SK-N-SH (cell line): Measurements from ENCODE around the gene MB21D2. TPM values are rescaled to one million over a fixed set of nuclear protein-coding genes. Genes with fewer than 3 reads are reported as not detected.

ENCODE experiments used
- polyA plus RNA-seq, 3 experiments: library from polyadenylated mRNA; depleted of rRNA; stranded (reverse); fragments of >200 nt; gene quantifications; 2 replicates each; pipeline ENCODE4 v1.2.3, GENCODE V29; 2012

The MB21D2 gene
- polyA plus RNA-seq, 1 of the 3 experiments (the other 2 are of a cell fraction), result 12.7 TPM

Other genes with a start within 250 kb of the MB21D2 start
- gene FGF12, start 190.3 kb downstream of the MB21D2 start, polyA plus RNA-seq (2012; rRNA removed), result 0.18 and 0.30 TPM in 2 replicates